ENCODE measurements around the gene GET3.
A peak's percentile ranks its signal among the peaks of the same experiment; 100 is the strongest.

GET3 gene

GRCh38 chr19:12754465-12755196 lies 17.3 kb downstream of the GET3 start:
- DNase-seq: no peak

- DNase-seq: no peak
Measured at GRCh38 chr19:12756150-12756883, 19.0 kb downstream of the GET3 start.

GRCh38 chr19:12757544-12758274 lies 20.4 kb downstream of the GET3 start:
- DNase-seq: no peak

- DNase-seq: no peak
Measured at GRCh38 chr19:12759686-12760085, 22.4 kb downstream of the GET3 start.

GRCh38 chr19:12763100-12763499 lies 25.8 kb downstream of the GET3 start:
- no peak for DNase-seq

GRCh38 chr19:12764698-12765097 lies 27.4 kb downstream of the GET3 start:
- no peak for DNase-seq

- DNase-seq: no peak
Measured at GRCh38 chr19:12766051-12766521, 28.8 kb downstream of the GET3 start.

- DNase-seq: no peak
Measured at GRCh38 chr19:12767150-12767549, 29.9 kb downstream of the GET3 start.

GRCh38 chr19:12767666-12768065 lies 30.4 kb downstream of the GET3 start:
- DNase-seq: no peak

GRCh38 chr19:12769689-12770088 lies 32.4 kb downstream of the GET3 start:
- DNase-seq: no peak

- no peak for DNase-seq
Measured at GRCh38 chr19:12770922-12771321, 33.6 kb downstream of the GET3 start.

- DNase-seq: no peak
Measured at GRCh38 chr19:12772323-12772722, 35.0 kb downstream of the GET3 start.

- no peak for DNase-seq
Measured at GRCh38 chr19:12773571-12773970, 36.3 kb downstream of the GET3 start.

GRCh38 chr19:12774588-12775555 lies 37.6 kb downstream of the GET3 start, which contains the start of gene HOOK2:
Gene HOOK2 (minus strand): TSS chr19:12775552. CDS start chr19:12775449, 103 bp downstream.
- DNase-seq: no peak

GRCh38 chr19:12777217-12778016 lies 40.1 kb downstream of the GET3 start:
- peak; percentile 50 for DNase-seq

- no peak for DNase-seq
Measured at GRCh38 chr19:12778017-12778904, 41.0 kb downstream of the GET3 start.

GRCh38 chr19:12778905-12779161 lies 41.5 kb downstream of the GET3 start:
- no peak for DNase-seq

- DNase-seq: no peak
Measured at GRCh38 chr19:12779162-12779993, 42.1 kb downstream of the GET3 start.

- no peak for DNase-seq
Measured at GRCh38 chr19:12782174-12782423, 44.8 kb downstream of the GET3 start.
